Epithelial cell of prostate (primary cell): ENCODE data around the gene DCUN1D4.

ENCODE experiments used
- DNase-seq: peaks from one replicate; pipeline ENCODE4 v3.0.0-alpha.2; 2011; ENCODE audit warnings: low read depth, low spot score
- H3K27ac ChIP-seq: fragments of 450-650 bp; 2 replicates; pipeline ENCODE4 v1.5.1; 2017; ENCODE audit warnings: mild to moderate bottlenecking

Gene DCUN1D4

DNA sequence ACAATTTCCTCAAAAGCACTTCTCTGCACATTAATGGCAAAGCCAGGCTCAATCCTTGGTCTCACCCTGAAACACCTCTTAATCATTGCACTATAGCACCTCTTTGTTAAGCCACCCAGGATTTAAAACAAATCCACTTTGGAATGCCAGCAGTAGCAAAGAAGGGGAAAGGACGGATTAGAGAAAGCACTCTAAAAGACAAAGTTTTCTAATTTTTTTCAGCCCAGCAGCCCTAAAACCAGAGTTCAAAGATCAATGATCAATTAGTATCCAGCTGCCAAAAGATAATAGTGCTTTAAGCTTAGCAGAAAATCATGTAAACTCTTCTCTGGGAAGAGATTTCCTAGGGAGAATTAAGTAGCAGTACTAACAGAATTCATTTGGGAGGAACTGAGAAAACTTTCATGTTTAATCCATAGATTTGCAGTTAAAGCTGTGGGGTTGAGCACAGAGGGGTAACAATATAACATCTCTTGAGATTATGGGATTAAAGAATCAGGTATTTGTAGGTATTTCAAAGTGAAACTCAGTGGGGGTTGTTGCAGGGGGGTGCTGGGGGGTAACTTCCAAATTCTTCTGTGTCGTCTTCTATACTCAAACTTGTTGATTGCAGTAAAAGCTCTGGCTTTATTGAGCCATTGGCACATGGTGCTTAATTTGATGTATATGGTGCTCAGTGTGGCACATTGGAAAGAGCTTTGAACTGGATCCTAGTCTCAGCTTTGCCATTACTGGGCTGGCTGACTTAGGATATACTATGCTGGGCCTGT lies 115.4 kb downstream of the DCUN1D4 start:
- no peak overlapping the region for H3K27ac ChIP-seq
- DNase-seq, result no peak

DNA sequence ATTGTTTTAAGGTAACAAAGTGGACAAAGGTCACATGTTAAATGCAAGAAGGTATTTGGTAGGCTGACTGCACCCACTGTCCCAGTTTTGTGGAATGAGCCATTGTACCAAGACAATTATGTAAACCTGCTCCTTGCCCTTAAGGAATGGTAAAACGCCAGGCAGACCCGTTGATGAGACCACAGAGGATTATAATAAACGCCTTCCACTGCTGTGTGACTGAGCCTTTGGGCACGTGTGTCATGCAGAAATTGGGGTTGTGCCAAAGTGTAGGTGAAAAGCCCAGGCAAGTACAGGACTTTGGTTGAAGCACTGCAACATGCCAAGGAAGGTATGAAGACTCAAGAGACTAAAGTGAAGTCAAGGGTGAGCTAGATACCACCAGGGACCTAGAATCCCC lies 117.5 kb downstream of the DCUN1D4 start:
- no peak for DNase-seq
- no peak overlapping the region for H3K27ac ChIP-seq

DNA sequence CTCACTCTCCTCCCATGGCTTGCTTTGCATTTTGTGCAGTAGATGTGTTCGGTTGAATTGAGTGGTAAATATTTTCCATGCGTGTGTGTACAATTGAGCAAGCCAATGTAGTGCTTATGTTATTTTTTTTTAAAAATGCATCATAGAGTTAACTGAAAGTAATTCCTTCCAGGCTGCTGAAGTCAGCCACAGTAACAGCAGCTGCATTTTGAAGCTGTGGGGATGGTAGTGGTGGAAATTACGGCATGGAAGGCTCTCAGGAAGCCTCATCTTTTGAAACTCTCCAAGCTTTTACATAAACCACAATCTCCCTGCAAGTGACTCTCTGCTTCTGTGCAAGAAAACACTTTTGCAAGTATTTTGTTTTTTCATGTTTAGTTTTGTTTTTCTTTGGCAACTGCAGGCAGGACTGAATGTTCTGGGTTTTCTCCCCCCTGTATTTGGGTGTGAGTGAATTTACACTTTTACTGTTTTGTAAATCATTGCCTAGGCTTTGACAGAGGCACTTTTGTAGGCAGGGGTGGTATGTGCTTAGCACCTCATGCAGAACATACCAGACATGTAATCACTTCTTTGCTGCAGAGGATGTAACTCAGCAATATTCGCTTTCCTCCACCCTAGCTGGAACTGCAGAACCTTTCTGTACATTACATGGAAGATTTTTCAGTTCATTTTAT lies 121.0 kb downstream of the DCUN1D4 start:
- no peak overlapping the region for H3K27ac ChIP-seq
- no peak for DNase-seq

DNA sequence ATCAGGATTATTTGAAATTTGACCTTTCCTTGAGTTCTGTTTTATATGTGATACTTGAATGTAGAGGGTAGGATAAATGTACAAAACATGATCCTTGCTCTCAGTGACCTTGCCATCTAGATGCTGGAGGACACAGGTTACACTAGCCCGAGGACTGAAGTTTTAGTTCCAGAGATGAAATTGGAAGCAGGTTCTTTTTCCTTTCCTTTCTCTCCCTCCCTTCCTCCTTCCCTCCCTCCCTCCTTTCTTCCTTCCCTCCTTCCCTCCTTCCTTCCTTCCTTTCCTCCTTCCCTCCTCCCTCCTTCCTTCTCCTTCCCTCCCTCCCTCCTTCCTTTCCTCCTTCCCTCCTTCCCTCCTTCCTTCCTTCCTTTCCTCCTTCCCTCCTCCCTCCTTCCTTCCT lies 122.9 kb downstream of the DCUN1D4 start:
- no peak for DNase-seq

More for the DNA sequence above, 122.9 kb downstream of the DCUN1D4 start:
- H3K27ac ChIP-seq, result no peak overlapping the region
